NCI-H82 treated with DMSO at 0.1 percent for 48 hours (cell line): ENCODE results near the gene ZNF217.
"Not testable (repeated sequence)": the region's sequence is repeated elsewhere in the genome, so short reads cannot be mapped to it uniquely, and the experiment has no call there.

Experiments
- DNase-seq: peaks from one replicate; lab custom pipeline; 2025; ENCODE audit not compliant: unreplicated experiment; lab: John Stamatoyannopoulos, UW

Gene ZNF217

DNA sequence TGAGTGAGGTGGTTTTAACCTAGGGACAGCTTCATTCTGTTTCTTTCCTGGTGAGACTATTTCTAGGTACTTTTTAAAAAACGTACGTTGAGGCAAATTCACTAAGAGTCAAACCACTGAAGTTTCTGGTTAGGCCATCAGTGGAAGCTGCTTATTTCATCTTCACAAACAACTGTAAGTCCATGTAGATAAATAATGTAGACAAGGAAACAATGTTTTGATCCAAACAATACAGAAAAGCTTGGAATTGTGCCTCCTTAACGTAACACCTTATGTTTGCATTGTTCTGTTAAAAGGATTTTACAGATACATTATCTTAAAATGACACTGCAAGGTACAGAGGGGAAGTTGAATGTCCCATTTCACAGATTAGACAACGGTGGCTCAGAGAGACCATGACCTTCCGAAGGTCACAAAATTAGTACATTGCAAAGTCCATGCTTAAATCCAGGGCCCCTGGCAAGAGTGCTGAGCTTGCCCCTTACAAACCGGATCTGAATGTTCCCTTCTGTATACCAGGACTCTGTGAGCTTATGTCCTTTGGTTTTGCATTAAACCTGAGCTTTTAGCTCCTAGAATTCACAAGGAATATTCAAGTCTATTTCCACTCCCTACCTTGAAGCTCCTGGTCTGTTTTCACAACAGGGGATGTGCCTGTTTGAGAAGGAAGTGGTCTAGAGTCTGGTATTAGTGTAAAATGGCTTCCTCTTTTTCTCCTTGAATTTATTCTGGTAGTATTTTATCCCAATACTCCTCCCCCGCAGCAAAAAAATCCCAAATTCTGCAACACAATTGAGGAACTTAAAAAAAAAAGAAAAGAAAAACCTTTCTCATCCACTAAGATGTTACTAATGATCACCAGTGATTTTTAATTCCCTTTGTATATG, 28.9 kb upstream of the ZNF217 start:
- peak; percentile 31 for DNase-seq

DNA sequence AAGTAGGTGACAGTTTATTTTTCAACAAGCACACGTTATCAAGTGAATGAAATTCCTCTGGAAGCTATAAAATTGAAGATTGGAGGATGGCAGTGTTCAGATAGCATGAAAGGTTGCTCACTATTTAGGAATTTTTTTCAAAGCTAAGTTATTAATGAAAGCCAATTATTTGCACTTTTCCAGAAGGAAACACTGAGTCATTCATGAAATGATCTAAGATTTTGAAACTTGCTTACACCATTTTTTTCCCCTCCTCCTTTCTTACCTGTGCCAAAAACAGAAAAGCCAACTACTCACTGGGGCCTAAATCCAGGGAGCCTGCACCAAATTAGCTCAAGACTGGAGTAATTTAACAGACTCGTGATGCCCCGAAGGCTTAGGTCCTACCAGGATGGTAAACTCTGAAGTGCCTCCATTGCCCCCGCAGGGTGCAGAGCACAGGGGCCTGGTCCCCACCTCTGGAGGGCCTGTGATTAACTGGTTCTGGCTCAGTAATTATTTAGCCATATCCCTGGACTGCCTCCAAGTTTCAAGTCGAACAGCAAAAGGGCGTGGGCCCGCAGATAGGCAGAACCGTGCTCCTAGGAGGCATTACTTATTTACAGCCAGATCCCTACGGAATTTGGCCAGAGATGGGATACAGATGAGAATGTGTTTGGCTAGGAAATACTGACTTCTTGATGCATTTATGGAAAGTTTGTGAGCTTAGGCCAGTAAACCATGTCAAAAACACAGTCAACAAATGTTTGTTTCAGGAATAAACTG, 28.0 kb upstream of the ZNF217 start:
- DNase-seq = no peak

DNA sequence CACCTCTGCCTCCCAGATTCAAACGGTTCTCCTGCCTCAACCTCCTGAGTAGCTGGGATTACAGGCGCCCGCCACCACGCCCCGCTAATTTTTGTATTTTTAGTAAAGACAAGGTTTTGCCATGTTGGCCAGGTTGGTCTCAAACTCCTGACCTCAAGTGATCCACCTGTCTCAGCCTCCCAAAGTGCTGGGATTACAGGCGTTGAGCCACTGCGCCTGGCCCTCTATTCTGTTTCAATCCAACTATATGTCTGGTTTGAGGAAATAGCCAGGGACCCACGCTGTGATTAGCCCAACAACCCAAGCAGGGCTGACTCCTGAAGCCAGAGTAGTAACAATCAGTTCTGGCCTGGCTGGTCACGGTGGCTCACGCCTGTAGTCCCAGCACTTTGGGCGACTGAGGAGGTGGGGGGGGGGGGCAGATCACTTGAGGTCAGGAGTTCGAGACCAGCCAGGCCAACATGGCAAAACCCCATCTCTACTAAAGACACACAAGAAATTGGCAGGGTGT, 24.9 kb upstream of the ZNF217 start:
- DNase-seq = not testable (repeated sequence)

DNA sequence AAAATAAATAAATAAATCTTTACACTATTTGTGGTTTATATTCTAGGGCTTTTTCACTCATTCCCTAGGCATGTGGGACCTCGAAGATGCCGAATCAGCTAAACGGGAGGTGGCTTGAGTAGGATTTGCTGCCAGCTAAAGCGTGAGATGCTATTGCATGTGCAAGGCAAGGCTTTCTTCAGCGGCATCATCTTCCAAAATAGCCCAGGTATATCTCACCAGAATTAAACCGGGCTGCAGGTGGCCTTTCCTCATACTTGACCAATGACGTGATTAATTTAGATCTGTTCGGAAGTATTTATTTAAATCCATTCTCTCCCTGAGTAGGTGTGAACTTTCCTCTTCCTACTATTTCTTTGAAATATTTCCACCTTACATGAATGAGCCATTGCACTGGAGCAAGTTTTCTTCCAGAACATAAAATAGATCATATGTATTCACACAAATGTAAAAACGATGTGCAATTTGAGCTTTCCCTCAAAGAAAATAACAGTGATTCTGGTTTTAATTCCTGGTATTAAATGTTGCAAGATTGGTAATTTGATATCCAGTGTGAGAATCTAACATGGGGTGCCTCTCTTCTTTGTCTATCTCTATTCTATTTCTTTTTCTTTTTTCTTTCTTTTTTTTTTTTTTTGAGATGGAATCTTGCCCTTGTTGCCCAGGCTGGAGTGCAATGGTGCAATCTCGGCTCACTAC, 24.3 kb upstream of the ZNF217 start:
- DNase-seq = no peak

DNA sequence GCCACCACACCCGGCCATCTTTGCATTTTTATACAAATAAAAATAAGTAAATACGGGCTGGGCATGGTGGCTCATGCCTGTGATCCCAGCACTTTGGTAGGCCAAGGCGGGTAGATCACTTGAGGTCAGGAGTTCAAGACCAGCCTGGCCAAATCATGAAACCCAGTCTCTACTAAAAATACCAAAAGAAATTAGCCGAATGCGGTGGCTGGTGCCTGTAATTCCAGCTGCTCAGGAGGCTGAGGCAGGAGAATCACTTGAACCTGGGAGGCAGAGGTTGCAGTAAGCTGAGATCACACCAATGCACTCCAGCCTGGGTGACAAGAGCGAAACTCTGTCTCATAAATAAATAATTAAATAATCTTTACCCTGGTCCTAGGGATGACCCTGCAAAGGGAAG, 22.9 kb upstream of the ZNF217 start:
- not testable (repeated sequence) for DNase-seq

DNA sequence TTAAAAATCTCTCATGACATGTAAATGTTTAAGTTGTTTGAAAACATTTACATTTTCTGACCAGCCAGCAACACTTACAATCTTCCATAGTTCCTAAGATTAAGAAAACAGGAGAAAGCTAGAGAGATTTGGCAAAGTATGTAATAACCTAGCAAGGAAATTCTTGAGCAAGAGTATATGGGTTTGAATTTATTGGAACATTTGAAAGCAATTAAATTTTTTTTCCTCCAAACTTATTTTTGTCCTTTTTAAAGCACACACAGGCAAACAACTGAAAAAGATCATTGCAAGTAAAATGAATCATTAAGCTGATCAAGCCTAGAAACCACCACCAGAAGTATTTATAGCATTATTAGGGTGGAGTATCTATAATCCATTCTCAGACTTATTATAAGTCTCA, 20.1 kb upstream of the ZNF217 start:
- DNase-seq = peak; percentile 26

DNA sequence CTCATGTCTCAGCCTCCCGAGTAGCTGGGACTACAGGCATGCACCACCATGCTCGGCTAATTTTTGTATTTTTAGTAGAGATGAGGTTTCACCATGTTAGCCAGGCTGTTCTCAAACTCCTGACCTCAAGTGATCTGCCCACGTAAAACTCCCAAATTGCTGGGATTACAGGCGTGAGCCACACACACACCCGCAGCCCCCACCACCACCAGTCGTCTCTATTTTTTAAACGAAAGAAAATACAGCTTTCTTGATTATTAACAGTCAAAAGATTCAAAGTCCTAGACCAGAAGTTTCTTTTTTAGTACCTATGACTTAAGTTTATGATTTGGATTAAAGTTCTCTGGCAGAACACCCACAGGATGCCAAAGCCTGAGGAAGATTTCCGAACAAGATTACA, 18.6 kb upstream of the ZNF217 start:
- DNase-seq = not testable (repeated sequence)

DNA sequence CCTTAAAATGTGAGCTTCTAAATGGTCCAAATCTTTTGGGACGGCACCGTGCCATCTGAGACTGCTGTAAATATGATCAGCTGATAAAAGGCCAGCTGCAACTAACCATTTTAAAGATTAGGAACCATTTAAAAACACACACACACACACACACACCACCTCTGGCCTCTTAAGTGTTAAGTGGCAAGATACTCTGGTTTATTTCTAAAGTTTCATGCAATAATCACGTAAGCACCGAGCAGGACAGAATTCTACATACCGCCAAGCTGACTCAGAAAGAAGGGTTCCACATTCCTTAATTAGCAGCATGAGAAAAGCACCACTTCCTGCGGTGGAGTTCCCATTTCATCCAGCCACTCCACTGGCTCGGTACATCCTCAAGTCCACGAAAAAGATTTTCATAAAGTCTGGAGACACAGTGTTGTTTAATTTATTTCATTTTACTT, 17.8 kb upstream of the ZNF217 start:
- DNase-seq = no peak

DNA sequence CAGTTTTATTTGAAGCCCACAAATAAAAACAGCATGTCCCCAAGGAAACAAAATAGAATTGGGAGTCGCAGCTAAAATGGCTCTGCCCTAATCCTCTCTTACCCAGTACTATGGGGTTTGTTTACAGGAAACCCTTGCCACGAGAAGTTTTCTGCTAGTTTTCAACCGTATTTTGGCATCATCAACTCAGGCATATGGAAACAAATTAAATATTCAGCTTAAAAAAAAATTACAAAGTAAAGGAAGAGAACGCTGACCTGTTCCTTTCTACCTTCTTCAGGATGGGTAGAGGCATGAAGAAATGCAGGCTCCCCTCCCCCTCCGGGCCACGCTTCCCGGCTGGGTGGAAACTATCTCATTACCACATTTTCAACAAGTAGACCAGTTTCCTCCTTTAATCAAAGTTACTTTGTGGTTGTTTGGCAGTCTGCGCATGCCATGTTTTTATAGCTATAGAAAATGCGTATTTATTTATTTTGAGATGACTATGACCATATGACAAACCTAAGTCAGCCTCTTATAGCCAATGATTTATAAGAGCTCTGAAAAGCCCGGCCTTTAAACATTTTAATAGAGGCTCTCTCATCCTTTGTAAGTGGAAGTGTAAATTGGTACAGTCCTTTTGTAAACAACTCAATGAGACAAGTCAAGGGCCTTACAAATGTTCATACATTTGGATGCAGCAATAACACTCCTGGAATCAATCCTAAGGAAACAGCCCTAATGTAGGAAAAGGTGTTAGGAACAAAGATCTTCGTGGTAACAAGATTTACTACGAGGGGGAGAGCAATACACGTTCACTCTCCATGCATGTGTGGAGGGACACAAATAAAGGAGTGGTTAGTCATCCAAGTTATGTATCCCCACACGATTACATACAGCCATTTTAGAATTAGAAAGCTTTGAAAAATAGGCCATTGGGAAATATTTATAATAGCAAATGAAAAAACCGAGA, 16.1 kb upstream of the ZNF217 start:
- peak; percentile 74 for DNase-seq

DNA sequence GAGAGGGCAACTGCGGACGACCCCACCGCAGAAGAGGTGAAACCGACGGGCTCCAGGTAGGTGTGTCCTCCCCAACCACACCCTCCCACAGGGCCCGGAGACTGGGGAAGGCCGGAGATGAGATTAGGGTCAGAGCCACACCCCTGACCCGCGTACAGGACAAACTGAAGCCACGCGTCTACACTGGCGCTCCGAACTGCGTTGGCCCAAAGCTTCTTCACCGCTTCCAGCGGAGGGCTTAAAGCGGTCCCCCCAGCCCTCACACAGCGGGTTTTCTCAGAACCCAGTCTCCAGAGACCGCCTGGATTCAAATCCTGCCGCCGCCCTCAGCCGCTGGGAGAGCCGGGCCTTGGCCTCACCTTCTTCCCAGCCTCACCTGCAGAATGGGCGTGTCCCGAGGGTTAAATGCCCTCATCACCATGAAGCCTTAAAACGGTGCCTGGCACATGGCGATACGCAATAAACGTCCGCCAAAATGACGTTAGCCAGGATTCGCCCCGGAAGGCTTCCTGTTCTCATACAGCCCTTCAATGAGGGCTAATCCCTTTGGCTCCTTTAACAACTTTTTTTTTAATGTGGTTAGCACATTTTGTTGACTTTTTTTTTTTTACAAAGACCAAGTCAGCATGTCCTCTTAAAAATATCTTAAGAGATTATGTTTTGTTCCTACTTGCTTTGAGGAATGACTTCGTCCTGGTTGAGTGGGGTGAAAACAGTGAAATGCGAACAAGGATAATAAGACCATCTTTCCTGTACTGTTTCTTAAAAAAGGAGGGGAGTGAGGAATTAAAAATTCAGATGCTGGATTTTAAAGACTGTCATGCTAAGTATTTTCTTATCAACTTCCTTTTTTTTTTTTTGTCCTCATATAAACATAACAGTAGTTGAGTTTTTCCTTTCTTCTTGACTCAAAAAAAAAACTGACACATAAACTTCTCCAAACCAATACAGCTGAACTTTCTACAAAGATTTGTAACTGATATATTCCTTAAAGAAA, 15.1 kb upstream of the ZNF217 start:
- DNase-seq = no peak

DNA sequence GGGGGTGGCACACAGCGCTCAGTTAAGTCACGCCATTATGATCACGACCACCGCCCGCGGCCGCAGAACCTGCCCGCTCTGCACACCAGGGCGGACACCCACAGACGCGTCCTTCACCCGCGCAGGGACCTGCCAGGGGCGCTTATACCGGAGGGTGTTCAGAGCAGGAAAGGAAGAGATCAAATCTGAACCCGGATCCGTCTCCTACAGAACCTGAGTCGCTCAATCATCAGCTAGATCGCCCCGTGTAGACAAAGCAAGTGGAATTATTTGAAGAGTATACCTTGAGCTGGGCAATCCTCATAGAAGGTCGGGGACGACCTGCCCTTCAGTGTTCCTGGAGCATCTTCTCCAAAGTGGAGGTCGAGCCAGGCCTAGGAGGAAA, 14.4 kb upstream of the ZNF217 start:
- no peak for DNase-seq

DNA sequence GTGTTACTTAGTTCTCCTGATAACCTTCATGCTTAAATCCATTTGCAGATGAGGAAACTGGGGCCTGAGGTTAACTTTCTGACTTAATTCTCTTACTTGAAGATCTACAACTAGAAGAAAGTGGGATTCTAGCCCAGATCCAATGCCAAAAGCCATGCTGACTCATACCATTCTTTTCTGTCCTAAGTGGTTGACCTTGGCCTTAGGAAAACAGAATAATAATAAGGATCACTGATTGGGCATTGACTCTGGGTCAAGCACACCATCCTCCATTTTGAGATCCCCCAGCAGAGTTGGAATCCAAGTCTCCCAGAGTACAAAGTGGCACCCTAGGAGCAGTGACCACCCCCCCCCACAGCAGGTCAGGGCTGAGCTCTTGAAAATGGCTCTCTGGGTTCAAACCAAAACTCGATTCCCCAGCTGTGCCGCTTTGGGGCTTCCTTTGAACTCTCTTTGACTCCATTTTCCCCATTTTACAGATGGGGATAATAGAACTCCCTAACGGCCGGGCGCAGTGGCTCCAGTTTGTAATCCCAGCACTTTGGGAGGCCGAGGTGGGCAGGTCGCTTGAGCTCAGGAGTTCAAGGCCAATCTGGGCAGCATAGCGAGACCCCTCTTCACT, 12.8 kb upstream of the ZNF217 start:
- no peak for DNase-seq

DNA sequence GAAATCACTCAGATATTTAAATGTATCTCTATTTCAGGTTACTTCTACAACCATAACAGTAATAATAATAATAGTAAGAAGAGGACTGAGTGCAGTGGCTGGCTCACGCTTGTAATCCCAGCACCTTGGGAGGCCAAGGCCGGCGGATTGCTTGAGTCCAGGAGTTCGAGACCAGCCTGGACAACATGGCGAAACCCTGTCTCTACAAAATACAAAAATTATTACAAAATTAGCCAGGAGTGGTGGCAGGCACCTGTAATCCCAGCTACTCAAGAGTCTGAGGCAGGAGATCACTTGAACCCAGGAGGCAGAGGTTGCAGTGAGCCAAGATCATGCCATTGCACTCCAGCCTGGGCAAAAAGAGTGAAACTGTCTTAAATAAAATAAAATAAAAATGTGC, 11.8 kb upstream of the ZNF217 start:
- DNase-seq = not testable (repeated sequence)

DNA sequence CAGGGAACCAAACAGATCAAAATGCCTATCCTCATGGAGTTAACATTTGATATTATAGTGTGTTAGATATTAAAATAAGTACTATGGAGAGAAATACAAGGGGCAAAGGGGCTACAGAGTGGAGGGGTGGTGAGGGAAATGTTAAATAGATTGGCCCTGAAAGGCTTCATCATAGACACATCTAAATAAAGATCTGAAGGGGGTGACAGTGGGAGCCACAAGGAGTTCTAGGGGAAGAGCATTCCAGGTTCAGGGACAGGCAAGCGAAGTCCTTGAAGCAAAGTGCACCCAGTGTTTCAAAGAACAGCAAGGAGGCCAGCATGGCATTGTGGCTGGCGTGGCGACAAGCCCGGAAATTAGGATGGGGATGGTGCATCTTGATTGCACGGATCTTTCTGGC, 11.2 kb upstream of the ZNF217 start:
- not testable (repeated sequence) for DNase-seq

DNA sequence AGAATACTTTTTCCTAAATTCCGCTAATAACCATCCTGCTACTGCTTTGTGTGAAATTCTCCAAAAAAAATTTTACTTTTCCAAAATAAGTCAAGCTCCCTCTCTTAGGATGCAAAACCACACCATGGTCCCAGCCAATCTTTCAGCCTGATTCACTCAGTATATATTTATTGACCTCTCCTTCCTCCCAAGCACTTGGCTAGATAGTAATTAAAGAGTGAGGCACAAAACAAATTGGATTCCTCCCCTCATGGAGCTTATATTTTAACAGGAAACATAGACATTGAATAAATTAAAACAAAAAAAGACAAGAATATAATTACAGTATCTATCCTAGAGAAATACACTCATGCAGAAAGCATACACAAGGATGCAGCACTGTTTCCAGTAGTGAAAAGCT, 9.0 kb upstream of the ZNF217 start:
- DNase-seq = no peak

DNA sequence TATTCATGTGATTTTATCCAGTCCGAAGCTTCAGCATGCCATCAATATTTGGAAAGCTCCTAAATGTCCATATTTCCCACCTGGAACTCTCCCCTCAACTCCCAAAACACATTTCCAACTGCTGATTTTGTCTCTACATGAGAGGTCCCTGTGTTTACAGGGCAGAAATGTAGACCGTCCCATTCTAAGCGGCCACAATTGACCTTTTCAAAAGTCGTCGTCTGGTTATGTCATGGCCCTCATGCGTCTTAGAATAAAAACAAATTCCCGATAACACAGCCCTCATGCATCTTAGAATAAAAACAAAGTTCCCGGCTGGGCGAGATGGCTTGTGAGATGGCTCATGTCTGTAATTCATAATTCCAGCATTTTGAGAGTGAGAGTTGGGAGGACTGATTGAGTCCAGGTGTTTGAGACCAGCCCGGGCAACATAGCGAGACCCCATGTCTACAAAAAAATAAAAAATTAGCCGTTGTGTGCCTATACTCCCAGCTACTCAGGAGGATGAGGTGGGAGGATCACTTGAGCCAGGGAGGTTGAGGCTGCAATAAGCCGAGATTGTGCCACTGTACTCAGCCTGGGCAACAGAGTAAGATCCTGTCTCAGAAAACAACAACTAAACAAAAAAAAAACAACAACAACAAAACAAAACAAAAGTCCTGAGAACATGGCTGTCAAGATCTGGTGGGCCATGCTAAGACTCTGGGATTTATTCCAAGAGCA, 6.4 kb upstream of the ZNF217 start:
- DNase-seq = no peak

DNA sequence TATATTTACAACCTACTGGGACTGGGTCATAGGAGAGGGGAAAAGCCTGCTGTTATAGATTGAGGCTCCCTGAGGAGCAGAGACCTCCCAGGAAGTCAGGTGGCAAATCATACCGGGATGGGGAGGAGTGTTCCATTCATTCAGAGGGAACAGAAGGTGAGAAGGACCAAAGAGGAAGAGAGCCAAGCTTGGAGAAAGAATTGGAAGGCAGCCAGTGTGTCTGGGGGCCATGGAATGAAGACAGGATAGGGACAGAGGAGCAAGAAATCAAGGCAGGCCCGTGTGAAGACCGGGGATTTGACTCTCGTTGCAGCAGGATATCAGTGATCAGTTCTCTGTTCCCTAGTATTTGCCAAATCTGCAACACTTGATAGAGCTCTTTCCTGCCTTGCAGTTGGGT, 5.7 kb upstream of the ZNF217 start:
- no peak for DNase-seq

DNA sequence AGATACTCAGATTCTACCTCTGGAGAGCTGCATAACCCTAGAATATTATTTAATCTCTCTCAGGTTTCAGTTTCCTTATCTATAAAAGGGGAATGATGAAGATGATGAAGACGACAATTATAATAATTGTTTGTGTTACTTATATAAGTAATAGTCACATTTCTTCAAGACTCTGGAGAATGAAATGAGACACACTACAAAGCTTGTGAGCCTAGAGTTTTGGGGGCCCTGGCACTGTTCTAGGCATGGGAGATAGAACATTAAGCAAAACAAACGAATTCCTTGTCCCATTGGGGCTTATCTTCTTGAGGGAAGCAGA, 5.4 kb upstream of the ZNF217 start:
- DNase-seq = no peak
